K562 (cell line): Measurements from ENCODE around the gene CAPS. TPM values are rescaled to one million over a fixed set of nuclear protein-coding genes. Genes with fewer than 3 reads are reported as not detected.

ENCODE experiments used
- ARNT ChIP-seq, 2 experiments: fragments of 450-650 bp; IDR thresholded peaks; 2 replicates each; pipeline ENCODE4 v1.6.1; 2016; ENCODE audit warnings: mild to moderate bottlenecking in 1 of 2
- BRD4 ChIP-seq: fragments of 200-600 bp; sonication (generic); IDR thresholded peaks from 2 replicates; pipeline ENCODE4 v1.6.1; 2017; ENCODE audit warnings: inconsistent platforms
- CBFA2T3 ChIP-seq: fragments of 450-650 bp; IDR thresholded peaks from 2 replicates; pipeline ENCODE4 v1.6.1; 2017
- CTCF ChIP-seq, 3 experiments: IDR thresholded peaks in 2 of 3; conservative IDR thresholded peaks in 1 of 3; 2 replicates each; pipeline ENCODE4 v1.5.1; 2011 to 2012; ENCODE audit warnings: low read length in 3 of 3, mild to moderate bottlenecking in 3 of 3, control low read depth in 2 of 3, improper control_type of control experiment in 1 of 3, inconsistent platforms in 1 of 3, low read depth in 1 of 3, mixed read lengths in 1 of 3, moderate library complexity in 1 of 3; ENCODE audit not compliant: insufficient read depth in 2 of 3
- EP300 ChIP-seq: IDR thresholded peaks from 2 replicates; pipeline ENCODE4 v1.6.1; 2012; ENCODE audit warnings: low read length, improper control_type of control experiment
- FOSL1 ChIP-seq: fragments of 200-800 bp; sonication (Bioruptor generic); conservative IDR thresholded peaks from 2 replicates; pipeline ENCODE4 v1.6.1; 2016; ENCODE audit warnings: missing genetic modification characterization, missing compliant biosample characterization
- JUND ChIP-seq, 2 experiments: IDR thresholded peaks; 2 replicates in 1 of 2; 3 replicates in 1 of 2; pipeline ENCODE4 v1.6.1; 2011; ENCODE audit warnings: borderline replicate concordance in 2 of 2, low read depth in 2 of 2, low read length in 2 of 2, improper control_type of control experiment in 1 of 2, missing biosample characterization in 1 of 2, missing genetic modification characterization in 1 of 2, missing genetic modification reagents in 1 of 2
- MAFK ChIP-seq: IDR thresholded peaks from 2 replicates; pipeline ENCODE4 v1.6.1; 2011; ENCODE audit warnings: low read length, improper control_type of control experiment
- SREBF1 ChIP-seq: fragments of 150-350 bp; IDR thresholded peaks from 2 replicates; pipeline ENCODE4 v1.6.1; 2014; ENCODE audit warnings: antibody characterized with exemption, low read depth, low read length, borderline replicate concordance
- ZNF445 ChIP-seq: fragments of 250-450 bp; sonication (Bioruptor Pico); IDR thresholded peaks from 2 replicates; pipeline ENCODE4 v1.4.0; 2020; ENCODE audit warnings: low read depth, mild to moderate bottlenecking, moderate library complexity
- ZNF707 ChIP-seq: fragments of 250-450 bp; sonication (Bioruptor Pico); conservative IDR thresholded peaks from 2 replicates; pipeline ENCODE4 v1.8.0; 2022; ENCODE audit warnings: inconsistent platforms, mild to moderate bottlenecking, moderate library complexity
- polyA plus RNA-seq, 8 experiments: library from polyadenylated mRNA; depleted of rRNA in 4 of 8; stranded (reverse) in 5 of 8; unstranded in 3 of 8; fragments of >200 nt; fragmentation: Nextera tagmentation in 2 of 8; fragmentation: Illumina TruSeq in 1 of 8; extraction: Ambion mirVana in 2 of 8; extraction: Trizol in 1 of 8; gene quantifications; 2 replicates each; pipeline versions ENCODE4 v1.2.1 to v1.2.3, GENCODE V29; 2011 to 2014; ENCODE audit warnings: inconsistent platforms in 1 of 8, missing spikeins in 1 of 8
- total RNA-seq, 7 experiments: library from RNA; depleted of rRNA in 6 of 7; stranded (reverse); fragments of >200 nt in 6 of 7; fragmentation: Illumina TruSeq in 2 of 7; extraction: Trizol in 2 of 7; gene quantifications; 2 replicates each; pipeline versions ENCODE4 v1.2.1 to v1.2.3, GENCODE V29; 2011 to 2021; ENCODE audit warnings: low replicate concordance in 1 of 7
- TF ChIP-seq, protein P1 (sequence below), 2 experiments: fragments of 450-650 bp; IDR thresholded peaks; 2 replicates each; pipeline ENCODE4 v1.6.1; 2016

Gene CAPS
- total and polyA plus RNA-seq, 9 of the 15 experiments (the other 6 are each of a cell fraction or from before 2014, with no cell fraction given) = 0.15 to 4.0 (median 0.91) TPM

DNA sequence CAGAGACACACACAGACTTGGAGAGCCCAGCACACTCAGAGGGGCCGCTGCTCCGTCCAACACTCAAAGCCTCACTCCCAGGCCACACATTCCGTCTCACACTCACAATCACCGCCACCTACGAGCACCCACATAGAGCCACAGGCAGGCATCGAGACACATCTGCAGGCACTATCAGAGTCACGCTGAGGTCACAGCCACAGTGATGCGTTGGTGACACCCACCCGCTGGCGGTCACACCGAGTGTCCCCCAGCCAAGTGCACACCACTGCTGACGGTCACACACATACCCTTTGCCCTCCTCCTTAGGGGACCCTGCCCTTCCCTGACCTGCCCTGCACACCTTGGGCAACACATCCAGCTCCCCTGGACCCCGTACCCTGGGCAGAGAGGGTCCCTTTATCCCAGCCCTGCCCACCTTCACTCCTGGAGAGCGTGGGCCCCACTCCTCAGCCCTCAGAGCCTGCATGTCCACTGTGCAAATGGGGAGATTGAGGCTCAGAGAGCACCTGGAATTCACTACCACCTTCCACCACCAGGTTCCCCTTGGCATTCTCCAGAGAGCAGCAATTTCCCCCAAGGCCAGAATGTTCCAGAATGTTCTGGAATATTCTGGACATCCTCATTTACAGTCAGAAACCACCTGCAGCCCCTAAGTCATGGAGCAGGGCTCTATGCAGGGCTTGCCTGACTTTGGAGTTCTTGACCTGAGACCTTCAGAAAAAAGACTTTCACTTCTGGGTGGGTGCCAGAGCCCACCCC is 49.1 kb upstream of the CAPS start (continued):
- TF ChIP-seq ARNT (IDR thresholded peaks at IDR 0.05) (peak in 1 of 2 experiments; percentile 85; a peak in 2 of 4 replicates), ZNF707 (no peak), SREBF1 (no peak), BRD4 (no peak), CBFA2T3 (no peak), ZNF445 (CRISPR knock-in tag) (no peak), EP300 (peak; percentile 17; the same call in 1 of the 2 replicates), CTCF (IDR thresholded peaks at IDR 0.05 in 2 of 3, conservative IDR thresholded peaks at IDR 0.05 in 1 of 3; ENCODE audit: insufficient read depth in 2 of 3, low read depth in 1 of 3, low read length in 3 of 3) (0 out of 6 replicates have a peak, but pooled peaks of 1 of the 3 experiments have one; percentile 11), FOSL1 (tag) (no peak), JUND (IDR thresholded peaks at IDR 0.05; ENCODE audit: borderline replicate concordance, low read depth, low read length) (no peak), JUND (tag; IDR thresholded peaks at IDR 0.05; ENCODE audit: borderline replicate concordance, low read depth, low read length) (no peak), MAFK (no peak)
- TF ChIP-seq, protein P1, sequence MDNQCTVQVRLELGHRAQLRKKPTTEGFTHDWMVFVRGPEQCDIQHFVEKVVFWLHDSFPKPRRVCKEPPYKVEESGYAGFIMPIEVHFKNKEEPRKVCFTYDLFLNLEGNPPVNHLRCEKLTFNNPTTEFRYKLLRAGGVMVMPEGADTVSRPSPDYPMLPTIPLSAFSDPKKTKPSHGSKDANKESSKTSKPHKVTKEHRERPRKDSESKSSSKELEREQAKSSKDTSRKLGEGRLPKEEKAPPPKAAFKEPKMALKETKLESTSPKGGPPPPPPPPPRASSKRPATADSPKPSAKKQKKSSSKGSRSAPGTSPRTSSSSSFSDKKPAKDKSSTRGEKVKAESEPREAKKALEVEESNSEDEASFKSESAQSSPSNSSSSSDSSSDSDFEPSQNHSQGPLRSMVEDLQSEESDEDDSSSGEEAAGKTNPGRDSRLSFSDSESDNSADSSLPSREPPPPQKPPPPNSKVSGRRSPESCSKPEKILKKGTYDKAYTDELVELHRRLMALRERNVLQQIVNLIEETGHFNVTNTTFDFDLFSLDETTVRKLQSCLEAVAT (IDR thresholded peaks at IDR 0.05) = no peak
